Adipocyte (in vitro differentiated cells): ENCODE measurements around the gene BCAM.
"Not testable (repeated sequence)": the region's sequence is repeated elsewhere in the genome, so short reads cannot be mapped to it uniquely, and the experiment has no call there.

Experiments
- DNase-seq: peaks from one replicate; pipeline ENCODE4 v3.0.0-alpha.2; 2015; ENCODE audit warnings: low read depth
- H3K27me3 ChIP-seq: replicated peaks from 2 replicates; pipeline ENCODE4 v1.7.0; 2013; ENCODE audit warnings: mild to moderate bottlenecking, low read length, moderate library complexity; ENCODE audit not compliant: control insufficient read depth, insufficient read depth
- H3K36me3 ChIP-seq: 2 replicates; pipeline ENCODE4 v1.7.0; 2013; ENCODE audit warnings: low read length, mild to moderate bottlenecking, moderate library complexity; ENCODE audit not compliant: control insufficient read depth, insufficient read depth, severe bottlenecking
- H3K4me1 ChIP-seq: 2 replicates; pipeline ENCODE4 v1.7.0; 2013; ENCODE audit warnings: mild to moderate bottlenecking, low read length, moderate library complexity; ENCODE audit not compliant: control insufficient read depth, insufficient read depth
- H3K4me3 ChIP-seq: 2 replicates; pipeline ENCODE4 v1.7.0; 2013; ENCODE audit warnings: mild to moderate bottlenecking, low read length, moderate library complexity
- H3K9ac ChIP-seq: 2 replicates; pipeline ENCODE4 v1.7.0; 2013; ENCODE audit warnings: mild to moderate bottlenecking, low read length, moderate library complexity
- H3K9me3 ChIP-seq: 2 replicates; pipeline ENCODE4 v1.7.0; 2013; ENCODE audit warnings: mild to moderate bottlenecking, low read length, moderate library complexity; ENCODE audit not compliant: control insufficient read depth

The BCAM gene

GRCh38 chr19:44776402-44777096 lies 32.4 kb upstream of the BCAM start:
- H3K9me3 ChIP-seq = no peaks in the 10 kb centered on the region
- no peak overlapping the region for H3K4me3 ChIP-seq
- no peaks in the 10 kb centered on the region for H3K36me3 ChIP-seq
- DNase-seq = no peak
- no peak overlapping the region for H3K9ac ChIP-seq
- peaks cover 13% of the 10 kb centered on the region for H3K4me1 ChIP-seq
- no peaks in the 10 kb centered on the region for H3K27me3 ChIP-seq

GRCh38 chr19:44777715-44778347 lies 31.1 kb upstream of the BCAM start, which contains the start of gene CBLC:
Gene CBLC (plus strand): TSS chr19:44777890. CDS start chr19:44777932, 42 bp downstream.
- Histone ChIP-seq H3K27me3 (no peaks in the 10 kb centered on the region), H3K36me3 (no peaks in the 10 kb centered on the region), H3K4me3 (no peak within 1 kb of the TSS), H3K9ac (no peak within 1 kb of the TSS), H3K9me3 (no peaks in the 10 kb centered on the region), H3K4me1 (peaks cover 13% of the 10 kb centered on the region)
- no peak for DNase-seq

- H3K9ac ChIP-seq = no peak overlapping the region
- no peaks in the 10 kb centered on the region for H3K27me3 ChIP-seq
- H3K4me3 ChIP-seq = no peak overlapping the region
- H3K9me3 ChIP-seq = no peaks in the 10 kb centered on the region
- no peak for DNase-seq
- H3K36me3 ChIP-seq = no peaks in the 10 kb centered on the region
- H3K4me1 ChIP-seq = peaks cover 8% of the 10 kb centered on the region
Observed at GRCh38 chr19:44779150-44779549, 29.8 kb upstream of the BCAM start.

- not testable (repeated sequence) for H3K36me3 ChIP-seq, DNase-seq, H3K4me1 ChIP-seq, H3K4me3 ChIP-seq, H3K9me3 ChIP-seq, H3K27me3 ChIP-seq, H3K9ac ChIP-seq
Observed at GRCh38 chr19:44781694-44782093, 27.2 kb upstream of the BCAM start.

GRCh38 chr19:44782729-44783128 lies 26.2 kb upstream of the BCAM start:
- Histone ChIP-seq H3K9me3 (no peaks in the 10 kb centered on the region), H3K4me3 (no peak overlapping the region), H3K27me3 (no peaks in the 10 kb centered on the region), H3K9ac (no peak overlapping the region), H3K36me3 (no peaks in the 10 kb centered on the region), H3K4me1 (no peaks in the 10 kb centered on the region)
- no peak for DNase-seq

DNA sequence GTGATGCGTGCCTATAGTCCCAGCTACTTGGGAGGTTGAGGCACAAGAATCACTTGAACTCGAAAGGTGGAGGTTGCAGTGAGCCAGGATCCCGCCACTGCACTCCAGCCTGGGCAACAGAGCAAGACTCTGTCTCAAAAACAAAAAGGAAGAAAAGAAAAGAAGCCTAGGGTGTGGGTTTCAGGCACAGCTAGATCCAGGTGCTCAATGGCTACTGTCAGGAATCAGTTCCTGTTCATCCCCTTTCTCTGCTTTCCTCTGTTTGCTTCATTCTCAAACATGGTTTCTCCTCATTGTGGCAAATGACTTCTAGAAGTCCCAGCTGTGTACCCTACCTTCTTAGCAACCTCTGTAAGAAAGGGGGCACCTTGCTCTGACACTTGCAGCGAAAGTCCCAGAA lies 25.4 kb upstream of the BCAM start:
- H3K27me3 ChIP-seq = no peaks in the 10 kb centered on the region
- H3K36me3 ChIP-seq = no peaks in the 10 kb centered on the region
- no peak for DNase-seq
- no peaks in the 10 kb centered on the region for H3K9me3 ChIP-seq
- H3K4me1 ChIP-seq = no peaks in the 10 kb centered on the region
- H3K9ac ChIP-seq = no peak overlapping the region
- H3K4me3 ChIP-seq = no peak overlapping the region

GRCh38 chr19:44785271-44785670 lies 23.6 kb upstream of the BCAM start:
- H3K9me3 ChIP-seq = no peaks in the 10 kb centered on the region
- no peak for DNase-seq
- no peak overlapping the region for H3K4me3 ChIP-seq
- no peaks in the 10 kb centered on the region for H3K4me1 ChIP-seq
- H3K9ac ChIP-seq = no peak overlapping the region
- no peaks in the 10 kb centered on the region for H3K36me3 ChIP-seq
- no peaks in the 10 kb centered on the region for H3K27me3 ChIP-seq

DNA sequence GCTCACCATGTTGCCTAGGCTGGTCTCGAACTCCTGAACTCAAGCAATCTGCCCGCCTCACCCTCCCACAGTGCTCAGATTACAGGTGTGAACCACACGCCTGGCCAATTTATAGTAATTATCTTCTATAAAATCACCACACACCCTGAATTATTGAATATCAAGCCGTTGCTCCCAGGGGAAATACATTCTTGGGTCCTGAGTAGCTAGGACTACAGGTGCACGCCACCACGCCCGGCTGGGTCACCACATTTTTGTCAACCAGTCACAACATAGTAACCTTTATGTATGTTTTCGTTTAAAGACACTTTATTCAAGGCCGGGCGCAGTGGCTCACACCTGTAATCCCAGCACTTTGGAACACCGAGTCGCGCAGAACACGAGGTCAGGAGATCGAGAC lies 22.9 kb upstream of the BCAM start:
- Histone ChIP-seq H3K4me1 (no peaks in the 10 kb centered on the region), H3K9me3 (no peaks in the 10 kb centered on the region), H3K36me3 (no peaks in the 10 kb centered on the region), H3K4me3 (no peak overlapping the region), H3K9ac (no peak overlapping the region), H3K27me3 (no peaks in the 10 kb centered on the region)
- DNase-seq = no peak

- Histone ChIP-seq H3K9me3 (no peaks in the 10 kb centered on the region), H3K27me3 (peaks cover 6% of the 10 kb centered on the region), H3K4me1 (no peaks in the 10 kb centered on the region), H3K9ac (no peak overlapping the region), H3K4me3 (no peak overlapping the region), H3K36me3 (no peaks in the 10 kb centered on the region)
- no peak for DNase-seq
Observed at GRCh38 chr19:44788971-44789370, 19.9 kb upstream of the BCAM start.

- no peak overlapping the region for H3K9ac ChIP-seq
- no peak overlapping the region for H3K4me3 ChIP-seq
- peaks cover 6% of the 10 kb centered on the region for H3K27me3 ChIP-seq
- H3K4me1 ChIP-seq = no peaks in the 10 kb centered on the region
- no peaks in the 10 kb centered on the region for H3K36me3 ChIP-seq
- no peak for DNase-seq
- no peaks in the 10 kb centered on the region for H3K9me3 ChIP-seq
Observed at GRCh38 chr19:44789943-44790483, 18.9 kb upstream of the BCAM start.

GRCh38 chr19:44792281-44792680 lies 16.6 kb upstream of the BCAM start:
- H3K9ac ChIP-seq = no peak overlapping the region
- DNase-seq = no peak

More at GRCh38 chr19:44792281-44792680, 16.6 kb upstream of the BCAM start:
- Histone ChIP-seq H3K4me3 (no peak overlapping the region), H3K4me1 (no peaks in the 10 kb centered on the region), H3K36me3 (no peaks in the 10 kb centered on the region), H3K9me3 (no peaks in the 10 kb centered on the region), H3K27me3 (peaks cover 6% of the 10 kb centered on the region)
